ENCODE data around the gene P2RX3.

P2RX3 gene

GRCh38 chr11:57405271-57405860 lies 67.2 kb downstream of the P2RX3 start:
- DNase-seq, result peak; percentile 9

- peak; percentile 65 for DNase-seq
Measured at GRCh38 chr11:57406337-57406904, 68.3 kb downstream of the P2RX3 start.

GRCh38 chr11:57407010-57407920 lies 69.1 kb downstream of the P2RX3 start:
- DNase-seq, result no peak

- no peak for DNase-seq
Measured at GRCh38 chr11:57407941-57408475, 69.9 kb downstream of the P2RX3 start.

- DNase-seq, result no peak
Measured at GRCh38 chr11:57408771-57409170, 70.6 kb downstream of the P2RX3 start.

- DNase-seq, result no peak
Measured at GRCh38 chr11:57409321-57410100, 71.4 kb downstream of the P2RX3 start.

- DNase-seq, result peak; percentile 43
Measured at GRCh38 chr11:57410287-57410686, 72.1 kb downstream of the P2RX3 start.

- DNase-seq, result peak; percentile 24
Measured at GRCh38 chr11:57413681-57414080, 75.5 kb downstream of the P2RX3 start.

GRCh38 chr11:57414612-57415212 lies 76.6 kb downstream of the P2RX3 start:
- DNase-seq, result no peak

- no peak for DNase-seq
Measured at GRCh38 chr11:57416436-57416835, 78.3 kb downstream of the P2RX3 start.

- no peak for DNase-seq
Measured at GRCh38 chr11:57417056-57417455, 78.9 kb downstream of the P2RX3 start.

GRCh38 chr11:57418131-57418530 lies 80.0 kb downstream of the P2RX3 start:
- no peak for DNase-seq

GRCh38 chr11:57419146-57419545 lies 81.0 kb downstream of the P2RX3 start:
- DNase-seq, result no peak

- no peak for DNase-seq
Measured at GRCh38 chr11:57421066-57421465, 82.9 kb downstream of the P2RX3 start.

GRCh38 chr11:57421805-57422204 lies 83.7 kb downstream of the P2RX3 start:
- DNase-seq, result no peak
